HepG2 (cell line): ENCODE data around the gene C10orf71. TPM values are rescaled to one million over a fixed set of nuclear protein-coding genes. Genes with fewer than 3 reads are reported as not detected.
A peak's percentile ranks its signal among the peaks of the same experiment; 100 is the strongest.

Experiments
- JUNB ChIP-seq: sonication (generic); formaldehyde crosslinking; IDR thresholded peaks from 2 replicates; pipeline ENCODE4 v1.8.0; 2022; ENCODE audit warnings: missing genetic modification reagents, mild to moderate bottlenecking, borderline replicate concordance
- NFKB2 ChIP-seq: sonication (generic); formaldehyde crosslinking; IDR thresholded peaks from 2 replicates; pipeline ENCODE4 v1.4.0; 2020; ENCODE audit warnings: missing genetic modification reagents, borderline replicate concordance
- NR2C2 ChIP-seq: sonication (generic); formaldehyde crosslinking; IDR thresholded peaks from 2 replicates; pipeline ENCODE4 v1.4.0; 2020; ENCODE audit warnings: missing genetic modification reagents, mild to moderate bottlenecking, moderate library complexity, borderline replicate concordance
- SALL1 ChIP-seq: sonication (generic); formaldehyde crosslinking; IDR thresholded peaks from 2 replicates; pipeline ENCODE4 v1.8.0; 2022; ENCODE audit warnings: mild to moderate bottlenecking, missing genetic modification reagents
- SP1 ChIP-seq, 2 experiments: fragments of 450-650 bp in 1 of 2; sonication (generic) in 1 of 2; formaldehyde crosslinking in 1 of 2; IDR thresholded peaks; 2 replicates each; pipeline versions ENCODE4 v1.4.0 to v1.6.1; 2016 to 2020; ENCODE audit warnings: missing genetic modification reagents in 1 of 2
- ZNF225 ChIP-seq: sonication (generic); formaldehyde crosslinking; IDR thresholded peaks from 2 replicates; pipeline ENCODE4 v1.4.0; 2020; ENCODE audit warnings: mild to moderate bottlenecking, missing genetic modification reagents
- ZNF234 ChIP-seq: sonication (generic); formaldehyde crosslinking; conservative IDR thresholded peaks from 2 replicates; pipeline ENCODE4 v1.5.1; 2020; ENCODE audit warnings: mild to moderate bottlenecking, missing genetic modification reagents
- ZNF878 ChIP-seq: sonication (generic); formaldehyde crosslinking; IDR thresholded peaks from 2 replicates; pipeline ENCODE4 v1.8.1; 2023; ENCODE audit warnings: mild to moderate bottlenecking, missing genetic modification reagents, moderate library complexity
- polyA plus RNA-seq, 8 experiments: library from polyadenylated mRNA; depleted of rRNA in 3 of 8; stranded (reverse) in 7 of 8; unstranded in 1 of 8; fragments of >200 nt; fragmentation: Illumina TruSeq in 4 of 8; extraction: Trizol in 4 of 8; gene quantifications; 2 replicates each; pipeline versions ENCODE4 v1.2.1 to v1.2.3, GENCODE V29; 2011 to 2016; ENCODE audit warnings: low read depth in 4 of 8, missing spikeins in 1 of 8, mixed read lengths in 1 of 8; ENCODE audit not compliant: insufficient read depth in 1 of 8
- total RNA-seq, 5 experiments: library from RNA; depleted of rRNA; stranded (reverse); fragments of >200 nt; fragmentation: Illumina TruSeq; extraction: Trizol; gene quantifications; 2 replicates each; pipeline ENCODE4 v1.2.3, GENCODE V29; 2016; ENCODE audit warnings: low read depth in 1 of 5
- TF ChIP-seq, protein P1 (sequence below): sonication (generic); formaldehyde crosslinking; conservative IDR thresholded peaks from 2 replicates; pipeline ENCODE4 v1.4.0; 2020; ENCODE audit warnings: mild to moderate bottlenecking, missing genetic modification reagents, moderate library complexity
- TF ChIP-seq, protein P2 (sequence below), 2 experiments: sonication (generic) in 1 of 2; formaldehyde crosslinking in 1 of 2; IDR thresholded peaks; 2 replicates each; pipeline versions ENCODE4 v1.4.0 to v1.6.1; 2016 to 2020; ENCODE audit warnings: borderline replicate concordance in 1 of 2, low read depth in 1 of 2, mild to moderate bottlenecking in 1 of 2, missing genetic modification reagents in 1 of 2
- TF ChIP-seq, protein P3 (sequence below): sonication (generic); formaldehyde crosslinking; IDR thresholded peaks from 2 replicates; pipeline ENCODE4 v1.4.0; 2020; ENCODE audit warnings: missing genetic modification reagents, borderline replicate concordance
- TF ChIP-seq, protein P4 (sequence below): sonication (generic); formaldehyde crosslinking; IDR thresholded peaks from 2 replicates; pipeline ENCODE4 v1.4.0; 2020; ENCODE audit warnings: missing genetic modification reagents
- TF ChIP-seq, protein P5 (sequence below): sonication (generic); formaldehyde crosslinking; IDR thresholded peaks from 2 replicates; pipeline ENCODE4 v1.4.0; 2020; ENCODE audit warnings: missing genetic modification reagents

C10orf71 gene
- total and polyA plus RNA-seq, 2 of the 13 experiments (the other 11 are each of a cell fraction or from before 2014, with no cell fraction given): not detected

DNA sequence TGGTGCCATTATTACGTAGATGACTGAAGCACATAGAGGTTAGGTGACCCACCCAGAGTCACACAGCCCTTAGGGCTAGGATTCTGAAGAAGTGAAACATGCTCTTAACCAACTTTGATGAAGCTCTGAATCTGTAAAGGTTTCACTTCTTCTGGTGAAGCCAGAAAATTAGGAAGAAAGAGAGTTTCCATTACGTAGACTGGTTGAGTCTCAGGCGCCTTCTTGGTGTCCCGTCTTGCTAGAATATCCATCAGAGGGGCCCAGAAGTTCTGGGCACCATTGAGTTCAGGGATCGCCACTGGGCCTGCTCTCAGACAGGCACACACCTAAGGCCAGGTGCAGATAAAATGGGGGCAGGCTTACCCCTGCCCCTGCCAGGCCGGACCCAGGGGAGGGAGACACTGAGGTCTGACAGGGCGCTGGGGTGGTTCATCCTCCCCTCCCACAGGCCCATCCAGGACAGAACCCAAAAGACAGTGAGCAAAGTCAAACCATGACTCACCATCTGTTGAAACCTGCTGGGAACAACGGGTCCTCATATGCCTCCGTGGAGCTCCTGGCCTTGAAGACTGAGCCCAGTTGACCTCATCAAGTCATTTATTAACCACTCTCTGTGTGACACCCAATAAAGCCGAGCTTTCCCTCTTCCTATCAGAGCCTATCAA, 63.8 kb downstream of the C10orf71 start (continued):
- TF ChIP-seq, protein P1, sequence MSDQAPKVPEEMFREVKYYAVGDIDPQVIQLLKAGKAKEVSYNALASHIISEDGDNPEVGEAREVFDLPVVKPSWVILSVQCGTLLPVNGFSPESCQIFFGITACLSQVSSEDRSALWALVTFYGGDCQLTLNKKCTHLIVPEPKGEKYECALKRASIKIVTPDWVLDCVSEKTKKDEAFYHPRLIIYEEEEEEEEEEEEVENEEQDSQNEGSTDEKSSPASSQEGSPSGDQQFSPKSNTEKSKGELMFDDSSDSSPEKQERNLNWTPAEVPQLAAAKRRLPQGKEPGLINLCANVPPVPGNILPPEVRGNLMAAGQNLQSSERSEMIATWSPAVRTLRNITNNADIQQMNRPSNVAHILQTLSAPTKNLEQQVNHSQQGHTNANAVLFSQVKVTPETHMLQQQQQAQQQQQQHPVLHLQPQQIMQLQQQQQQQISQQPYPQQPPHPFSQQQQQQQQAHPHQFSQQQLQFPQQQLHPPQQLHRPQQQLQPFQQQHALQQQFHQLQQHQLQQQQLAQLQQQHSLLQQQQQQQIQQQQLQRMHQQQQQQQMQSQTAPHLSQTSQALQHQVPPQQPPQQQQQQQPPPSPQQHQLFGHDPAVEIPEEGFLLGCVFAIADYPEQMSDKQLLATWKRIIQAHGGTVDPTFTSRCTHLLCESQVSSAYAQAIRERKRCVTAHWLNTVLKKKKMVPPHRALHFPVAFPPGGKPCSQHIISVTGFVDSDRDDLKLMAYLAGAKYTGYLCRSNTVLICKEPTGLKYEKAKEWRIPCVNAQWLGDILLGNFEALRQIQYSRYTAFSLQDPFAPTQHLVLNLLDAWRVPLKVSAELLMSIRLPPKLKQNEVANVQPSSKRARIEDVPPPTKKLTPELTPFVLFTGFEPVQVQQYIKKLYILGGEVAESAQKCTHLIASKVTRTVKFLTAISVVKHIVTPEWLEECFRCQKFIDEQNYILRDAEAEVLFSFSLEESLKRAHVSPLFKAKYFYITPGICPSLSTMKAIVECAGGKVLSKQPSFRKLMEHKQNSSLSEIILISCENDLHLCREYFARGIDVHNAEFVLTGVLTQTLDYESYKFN: peak; percentile 38; the same call in 1 of the 2 replicates
- TF ChIP-seq ZNF234 (CRISPR knock-in tag) (no peak), SP1 (IDR thresholded peaks at IDR 0.05) (no peak), SP1 (CRISPR knock-in tag; IDR thresholded peaks at IDR 0.05) (no peak), NFKB2 (no peak), ZNF878 (CRISPR knock-in tag) (0 out of 2 replicates have a peak, but pooled peaks have one; percentile 36), SALL1 (peak; percentile 25; the same call in 1 of the 2 replicates), NR2C2 (CRISPR knock-in tag) (no peak), ZNF225 (no peak), JUNB (CRISPR knock-in tag) (peak; percentile 76)
- TF ChIP-seq, protein P2, sequence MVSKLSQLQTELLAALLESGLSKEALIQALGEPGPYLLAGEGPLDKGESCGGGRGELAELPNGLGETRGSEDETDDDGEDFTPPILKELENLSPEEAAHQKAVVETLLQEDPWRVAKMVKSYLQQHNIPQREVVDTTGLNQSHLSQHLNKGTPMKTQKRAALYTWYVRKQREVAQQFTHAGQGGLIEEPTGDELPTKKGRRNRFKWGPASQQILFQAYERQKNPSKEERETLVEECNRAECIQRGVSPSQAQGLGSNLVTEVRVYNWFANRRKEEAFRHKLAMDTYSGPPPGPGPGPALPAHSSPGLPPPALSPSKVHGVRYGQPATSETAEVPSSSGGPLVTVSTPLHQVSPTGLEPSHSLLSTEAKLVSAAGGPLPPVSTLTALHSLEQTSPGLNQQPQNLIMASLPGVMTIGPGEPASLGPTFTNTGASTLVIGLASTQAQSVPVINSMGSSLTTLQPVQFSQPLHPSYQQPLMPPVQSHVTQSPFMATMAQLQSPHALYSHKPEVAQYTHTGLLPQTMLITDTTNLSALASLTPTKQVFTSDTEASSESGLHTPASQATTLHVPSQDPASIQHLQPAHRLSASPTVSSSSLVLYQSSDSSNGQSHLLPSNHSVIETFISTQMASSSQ (IDR thresholded peaks at IDR 0.05; ENCODE audit: low read depth): peak; percentile 83
- TF ChIP-seq, protein P2 (CRISPR knock-in tag; IDR thresholded peaks at IDR 0.05; ENCODE audit: borderline replicate concordance): peak; percentile 91
- TF ChIP-seq, protein P3, sequence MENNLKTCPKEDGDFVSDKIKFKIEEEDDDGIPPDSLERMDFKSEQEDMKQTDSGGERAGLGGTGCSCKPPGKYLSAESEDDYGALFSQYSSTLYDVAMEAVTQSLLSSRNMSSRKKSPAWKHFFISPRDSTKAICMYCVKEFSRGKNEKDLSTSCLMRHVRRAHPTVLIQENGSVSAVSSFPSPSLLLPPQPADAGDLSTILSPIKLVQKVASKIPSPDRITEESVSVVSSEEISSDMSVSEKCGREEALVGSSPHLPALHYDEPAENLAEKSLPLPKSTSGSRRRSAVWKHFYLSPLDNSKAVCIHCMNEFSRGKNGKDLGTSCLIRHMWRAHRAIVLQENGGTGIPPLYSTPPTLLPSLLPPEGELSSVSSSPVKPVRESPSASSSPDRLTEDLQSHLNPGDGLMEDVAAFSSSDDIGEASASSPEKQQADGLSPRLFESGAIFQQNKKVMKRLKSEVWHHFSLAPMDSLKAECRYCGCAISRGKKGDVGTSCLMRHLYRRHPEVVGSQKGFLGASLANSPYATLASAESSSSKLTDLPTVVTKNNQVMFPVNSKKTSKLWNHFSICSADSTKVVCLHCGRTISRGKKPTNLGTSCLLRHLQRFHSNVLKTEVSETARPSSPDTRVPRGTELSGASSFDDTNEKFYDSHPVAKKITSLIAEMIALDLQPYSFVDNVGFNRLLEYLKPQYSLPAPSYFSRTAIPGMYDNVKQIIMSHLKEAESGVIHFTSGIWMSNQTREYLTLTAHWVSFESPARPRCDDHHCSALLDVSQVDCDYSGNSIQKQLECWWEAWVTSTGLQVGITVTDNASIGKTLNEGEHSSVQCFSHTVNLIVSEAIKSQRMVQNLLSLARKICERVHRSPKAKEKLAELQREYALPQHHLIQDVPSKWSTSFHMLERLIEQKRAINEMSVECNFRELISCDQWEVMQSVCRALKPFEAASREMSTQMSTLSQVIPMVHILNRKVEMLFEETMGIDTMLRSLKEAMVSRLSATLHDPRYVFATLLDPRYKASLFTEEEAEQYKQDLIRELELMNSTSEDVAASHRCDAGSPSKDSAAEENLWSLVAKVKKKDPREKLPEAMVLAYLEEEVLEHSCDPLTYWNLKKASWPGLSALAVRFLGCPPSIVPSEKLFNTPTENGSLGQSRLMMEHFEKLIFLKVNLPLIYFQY: peak; percentile 82; the same call in 1 of the 2 replicates
- TF ChIP-seq, protein P4, sequence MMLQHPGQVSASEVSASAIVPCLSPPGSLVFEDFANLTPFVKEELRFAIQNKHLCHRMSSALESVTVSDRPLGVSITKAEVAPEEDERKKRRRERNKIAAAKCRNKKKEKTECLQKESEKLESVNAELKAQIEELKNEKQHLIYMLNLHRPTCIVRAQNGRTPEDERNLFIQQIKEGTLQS (CRISPR knock-in tag): peak; percentile 89
- TF ChIP-seq, protein P5, sequence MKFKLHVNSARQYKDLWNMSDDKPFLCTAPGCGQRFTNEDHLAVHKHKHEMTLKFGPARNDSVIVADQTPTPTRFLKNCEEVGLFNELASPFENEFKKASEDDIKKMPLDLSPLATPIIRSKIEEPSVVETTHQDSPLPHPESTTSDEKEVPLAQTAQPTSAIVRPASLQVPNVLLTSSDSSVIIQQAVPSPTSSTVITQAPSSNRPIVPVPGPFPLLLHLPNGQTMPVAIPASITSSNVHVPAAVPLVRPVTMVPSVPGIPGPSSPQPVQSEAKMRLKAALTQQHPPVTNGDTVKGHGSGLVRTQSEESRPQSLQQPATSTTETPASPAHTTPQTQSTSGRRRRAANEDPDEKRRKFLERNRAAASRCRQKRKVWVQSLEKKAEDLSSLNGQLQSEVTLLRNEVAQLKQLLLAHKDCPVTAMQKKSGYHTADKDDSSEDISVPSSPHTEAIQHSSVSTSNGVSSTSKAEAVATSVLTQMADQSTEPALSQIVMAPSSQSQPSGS (CRISPR knock-in tag): peak; percentile 41; the same call in 1 of the 2 replicates
